Heart left ventricle (tissue), 16 donors: ENCODE measurements around the gene NECTIN4. TPM values are rescaled to one million over a fixed set of nuclear protein-coding genes. Genes with fewer than 3 reads are reported as not detected.

ENCODE experiments used
- ATAC-seq, 4 donors: fragments of 200-7000 bp; cut with Tn5 transposase; one replicate each; pipeline ENCODE4 v1.9.1; 2020 to 2022; ENCODE audit warnings: moderate library complexity in 4 of 4, mild to moderate bottlenecking in 3 of 4, moderate number of reproducible peaks in 1 of 4
- DNase-seq, 5 donors: peaks; one replicate each; pipeline ENCODE4 v3.0.0-alpha.2; 2020
- H3K27ac ChIP-seq, 12 donors: fragments of 200-600 bp; sonication (generic) in 4 of 12; one replicate each; pipeline versions ENCODE4 v1.5.0 to v1.8.0; 2016 to 2022; ENCODE audit warnings: mild to moderate bottlenecking in 2 of 12
- H3K27me3 ChIP-seq, 9 donors: fragments of 200-600 bp; sonication (generic) in 2 of 9; one replicate each; pipeline versions ENCODE4 v1.5.1 to v1.8.0; 2016 to 2022; ENCODE audit warnings: mild to moderate bottlenecking in 3 of 9
- H3K36me3 ChIP-seq, 9 donors: fragments of 200-600 bp; sonication (generic) in 2 of 9; one replicate each; pipeline versions ENCODE4 v1.5.0 to v1.8.0; 2018 to 2022; ENCODE audit warnings: mild to moderate bottlenecking in 2 of 9
- H3K4me1 ChIP-seq, 12 donors: fragments of 200-600 bp; sonication (generic) in 4 of 12; one replicate each; pipeline versions ENCODE4 v1.5.0 to v1.8.0; 2016 to 2022; ENCODE audit warnings: mild to moderate bottlenecking in 3 of 12
- H3K4me3 ChIP-seq, 12 donors: fragments of 200-600 bp; sonication (generic) in 4 of 12; one replicate each; pipeline versions ENCODE4 v1.5.0 to v1.8.0; 2017 to 2022; ENCODE audit warnings: mild to moderate bottlenecking in 9 of 12, moderate library complexity in 4 of 12
- H3K9me3 ChIP-seq, 12 donors: fragments of 200-600 bp; sonication (generic) in 4 of 12; one replicate each; pipeline versions ENCODE4 v1.5.0 to v1.8.0; 2016 to 2022; ENCODE audit warnings: mild to moderate bottlenecking in 1 of 12
- POLR2A ChIP-seq, 2 donors: fragments of 450-650 bp; IDR thresholded peaks; one replicate each; pipeline ENCODE4 v1.6.1; 2017; ENCODE audit warnings: antibody characterized with exemption in 2 of 2, mild to moderate bottlenecking in 2 of 2, moderate library complexity in 2 of 2
- WGBS, 4 donors: extraction: QIAGEN DNeasy Blood & Tissue Kit in 2 of 4; methylation state at CpG; one replicate each; pipeline versions ENCODE4 v1.1.5 to v1.1.7; 2013 to 2018; 5-methylcytosine and 5-hydroxymethylcytosine counted together
- intact Hi-C, 10 donors: fragments of 100-400 bp; cut with DNase I; formaldehyde crosslinking; loops; one replicate each; pipeline versions ENCODE4 v1.11.1 to v1.14.2; 2022
- polyA plus RNA-seq, 2 donors: library from polyadenylated mRNA; stranded (reverse); fragments of 200-250 nt; gene quantifications; one replicate each; pipeline ENCODE4 v1.2.3, GENCODE V29; 2013
- total RNA-seq, 9 donors: library from RNA; depleted of rRNA in 2 of 9; stranded (reverse); fragments of >200 nt in 2 of 9; fragmentation: NEBNext Ultra II Directional in 3 of 9; extraction: Animal tissue kit (Norgen Biotek cat#: 25700) in 3 of 9; gene quantifications; one replicate each; pipeline versions ENCODE4 v1.1.0 to v1.2.4, GENCODE V29; 2016 to 2023
- TF ChIP-seq, protein P1 (sequence below), 12 donors: fragments of 200-600 bp; sonication (generic) in 4 of 12; IDR thresholded peaks; one replicate each; pipeline versions ENCODE4 v1.5.0 to v1.8.0; 2018 to 2022; ENCODE audit warnings: antibody characterized with exemption in 12 of 12, mild to moderate bottlenecking in 5 of 12
- donor health status: ischemic (EF 13 %, LVEDD 7.1; RV severe dilation, severe dysfunction).
- donor health status: healthy with polysubstance abuse.
- donor health status: DM: no; HTN: yes; CAD: no.
- donor health status: DM: no; HTN: no; CAD: no.
- donor health status: ischemic (EF 25% LVEDD 6.9; RV normal size, moderate dysfunction).
- donor health status: ischemic (EF 25% LVEDD 5.7; RV mildly dilated, moderate dysfunction).
- donor health status: healthy.
- donor health status: DM: yes; HTN: yes; CAD: no.
- donor health status: ischemic (EF 35%, LVEDD 5.7; RV mildly dilated, moderate dysfunction).
- donor health status: nonischemic (EF 11% LVEDD 7.7; RV severe dilation, severe dysfunction).
- donor health status: DM: yes; HTN: yes; CAD: no.
- donor health status: PGD.
- donor health status: ischemic (EF 29% LVEDD 5.4; RV normal size, mild dysfunction).
- donor health status: nonischemic (EF 23%, LVEDD 6.1; RV moderate dilation, normal function).

The NECTIN4 gene
- total and polyA plus RNA-seq, 11 donors, result 0.03 to 0.53 (median 0.07) TPM; not detected in 8

DNA sequence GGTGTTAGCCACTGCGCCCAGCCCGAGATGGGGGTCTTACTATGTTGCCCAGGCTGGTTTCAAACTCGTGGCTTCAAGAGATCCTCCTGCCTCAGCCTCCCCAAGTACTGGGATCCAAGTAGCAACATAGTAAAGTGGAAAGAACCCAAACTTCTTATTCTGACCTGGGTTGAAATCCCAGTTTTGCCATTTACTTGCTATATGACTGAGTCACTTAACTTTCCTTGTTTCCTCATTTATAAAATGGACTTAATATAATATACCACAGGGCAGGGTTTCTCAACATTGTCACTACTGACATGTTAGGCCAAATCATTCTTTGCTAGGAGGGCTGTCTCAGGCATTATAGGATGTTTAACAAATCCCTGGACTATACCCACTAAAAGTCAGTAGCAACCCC lies 21.8 kb upstream of the NECTIN4 start:
- WGBS, 4 donors, result 90 to 99% (median 93%) methylated on average over 3 of the region's 3 CpGs
- intact Hi-C loops, result no loop called here
- TF ChIP-seq, protein P1, sequence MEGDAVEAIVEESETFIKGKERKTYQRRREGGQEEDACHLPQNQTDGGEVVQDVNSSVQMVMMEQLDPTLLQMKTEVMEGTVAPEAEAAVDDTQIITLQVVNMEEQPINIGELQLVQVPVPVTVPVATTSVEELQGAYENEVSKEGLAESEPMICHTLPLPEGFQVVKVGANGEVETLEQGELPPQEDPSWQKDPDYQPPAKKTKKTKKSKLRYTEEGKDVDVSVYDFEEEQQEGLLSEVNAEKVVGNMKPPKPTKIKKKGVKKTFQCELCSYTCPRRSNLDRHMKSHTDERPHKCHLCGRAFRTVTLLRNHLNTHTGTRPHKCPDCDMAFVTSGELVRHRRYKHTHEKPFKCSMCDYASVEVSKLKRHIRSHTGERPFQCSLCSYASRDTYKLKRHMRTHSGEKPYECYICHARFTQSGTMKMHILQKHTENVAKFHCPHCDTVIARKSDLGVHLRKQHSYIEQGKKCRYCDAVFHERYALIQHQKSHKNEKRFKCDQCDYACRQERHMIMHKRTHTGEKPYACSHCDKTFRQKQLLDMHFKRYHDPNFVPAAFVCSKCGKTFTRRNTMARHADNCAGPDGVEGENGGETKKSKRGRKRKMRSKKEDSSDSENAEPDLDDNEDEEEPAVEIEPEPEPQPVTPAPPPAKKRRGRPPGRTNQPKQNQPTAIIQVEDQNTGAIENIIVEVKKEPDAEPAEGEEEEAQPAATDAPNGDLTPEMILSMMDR (IDR thresholded peaks at IDR 0.05), result no peak
- no peak for TF ChIP-seq POLR2A (IDR thresholded peaks at IDR 0.05)
- no peak overlapping the region for H3K4me3 ChIP-seq
- no peak for ATAC-seq
- H3K27ac ChIP-seq, result no peak overlapping the region
- H3K4me1 ChIP-seq, result peaks cover 0 to 49% (median 25%) of the 10 kb centered on the region in 12 donors
- H3K36me3 ChIP-seq, result peaks cover 0 to 32% (median 9%) of the 10 kb centered on the region in 9 donors
- no peaks in the 10 kb centered on the region for H3K27me3 ChIP-seq
- H3K9me3 ChIP-seq, result no peaks in the 10 kb centered on the region
- no peak for DNase-seq

DNA sequence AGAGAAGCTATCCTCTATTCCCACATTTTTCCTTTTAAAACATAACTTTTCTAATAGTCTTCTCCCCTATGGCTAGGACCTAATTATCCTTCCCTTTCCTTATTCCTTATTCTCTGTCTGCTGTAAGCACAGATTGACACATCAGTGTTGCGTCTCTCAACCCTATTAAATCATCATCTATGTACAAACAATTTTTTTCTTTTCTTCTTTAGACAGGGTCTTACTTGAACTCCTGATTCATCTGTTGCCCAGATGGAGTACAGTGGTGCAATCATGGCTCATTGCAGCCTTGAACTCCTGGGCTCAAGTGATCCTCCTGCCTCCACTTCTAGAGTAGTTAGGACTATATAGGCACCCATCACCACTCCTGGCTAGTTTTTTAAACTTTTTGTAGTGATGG lies 17.1 kb upstream of the NECTIN4 start:
- ATAC-seq, result no peak
- WGBS, 4 donors, result 96 to 100% (median 97%) methylated on average over 1 of the region's 1 CpG
- no peaks in the 10 kb centered on the region for H3K9me3 ChIP-seq
- H3K36me3 ChIP-seq, result peaks cover 0 to 36% (median 20%) of the 10 kb centered on the region in 9 donors
- H3K27ac ChIP-seq, result no peak overlapping the region
- intact Hi-C loops, result no loop called here
- no peak overlapping the region for H3K4me3 ChIP-seq
- peaks cover 0 to 5% (median 0%) of the 10 kb centered on the region in 12 donors for H3K4me1 ChIP-seq
- H3K27me3 ChIP-seq, result no peaks in the 10 kb centered on the region
- DNase-seq, result no peak
- TF ChIP-seq, protein P1 (IDR thresholded peaks at IDR 0.05), result no peak
- no peak for TF ChIP-seq POLR2A (IDR thresholded peaks at IDR 0.05)

DNA sequence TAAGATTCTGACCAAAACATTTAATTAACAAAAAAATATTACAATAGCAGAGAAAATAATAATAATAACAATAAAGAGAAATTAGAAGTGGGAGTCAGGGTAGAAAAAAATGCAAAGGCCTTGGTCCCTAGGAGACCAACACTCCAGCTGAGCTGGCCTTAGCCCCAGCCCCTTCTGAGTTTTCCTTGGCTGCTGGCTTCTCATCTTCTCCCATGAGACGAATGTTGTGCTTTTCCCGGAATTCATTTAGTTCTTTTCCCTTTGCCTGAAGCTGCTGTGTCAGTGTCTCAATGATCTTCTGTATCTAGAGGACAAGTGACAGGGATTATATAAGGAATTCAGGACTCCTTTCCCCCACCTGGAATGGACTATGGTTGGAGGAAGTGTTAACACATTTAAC lies 11.2 kb upstream of the NECTIN4 start:
- intact Hi-C loops, result no loop called here
- 51 to 62% (median 54%) methylated on average over 2 of the region's 2 CpGs for WGBS, 4 donors
- H3K27me3 ChIP-seq, result no peaks in the 10 kb centered on the region
- peak in 1 of 5 donors; percentile 51 for DNase-seq
- TF ChIP-seq POLR2A (IDR thresholded peaks at IDR 0.05), result no peak
- TF ChIP-seq, protein P1 (IDR thresholded peaks at IDR 0.05), result no peak
- peaks cover 2 to 33% (median 17%) of the 10 kb centered on the region in 12 donors for H3K4me1 ChIP-seq
- no peak overlapping the region for H3K4me3 ChIP-seq
- peak overlapping the region in 1 of 12 donors; percentile 20 for H3K27ac ChIP-seq
- no peak for ATAC-seq
- no peaks in the 10 kb centered on the region for H3K9me3 ChIP-seq
- peaks cover 0 to 41% (median 24%) of the 10 kb centered on the region in 9 donors for H3K36me3 ChIP-seq

DNA sequence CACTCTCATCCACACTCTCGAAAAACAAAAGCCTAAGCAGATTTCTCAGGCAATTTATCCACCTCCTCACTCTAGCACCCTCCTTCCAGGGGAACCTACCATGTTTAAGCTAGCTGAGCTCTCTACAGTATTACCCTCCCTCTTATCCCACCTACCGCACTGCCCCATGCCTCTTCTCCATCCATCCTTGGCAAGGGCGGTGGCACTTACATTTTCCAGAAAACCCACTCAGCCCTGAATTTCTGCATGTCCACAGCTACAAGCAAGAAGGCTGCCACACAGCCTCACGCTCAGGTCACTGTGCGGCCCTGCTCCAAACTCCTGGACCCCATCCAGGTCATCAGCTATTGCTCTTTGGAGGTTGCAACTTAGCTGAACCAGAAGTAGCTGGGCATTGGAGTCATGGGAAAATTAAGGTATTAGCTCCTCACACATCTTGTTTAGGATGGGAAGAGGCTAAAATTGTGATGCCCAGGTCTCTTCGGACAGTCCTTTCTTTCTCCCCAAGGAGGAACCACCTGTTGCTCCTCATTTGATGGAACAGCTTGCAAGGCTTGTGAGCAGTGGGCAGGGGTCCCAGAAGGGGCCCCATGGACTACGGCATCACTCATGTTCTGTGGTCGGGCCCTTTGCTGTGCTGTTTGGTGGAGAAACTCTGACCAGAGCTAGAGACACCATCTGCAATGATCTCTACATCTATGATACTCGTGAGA lies 9.9 kb upstream of the NECTIN4 start:
- DNase-seq (no peak), ATAC-seq (no peak)
- 79 to 83% (median 82%) methylated on average over 9 of the region's 9 CpGs for WGBS, 4 donors
- no peak for TF ChIP-seq POLR2A (IDR thresholded peaks at IDR 0.05)
- TF ChIP-seq, protein P1 (IDR thresholded peaks at IDR 0.05), result no peak
- Histone ChIP-seq H3K36me3 (peaks cover 0 to 41% (median 24%) of the 10 kb centered on the region in 9 donors), H3K9me3 (no peaks in the 10 kb centered on the region), H3K4me3 (peak overlapping the region in 8 of 12 donors; percentile 60 to 81 (median 72)), H3K27me3 (no peaks in the 10 kb centered on the region), H3K4me1 (peaks cover 2 to 35% (median 17%) of the 10 kb centered on the region in 12 donors), H3K27ac (peak overlapping the region in 1 of 12 donors; percentile 79)
- intact Hi-C loops, result loop anchor here in 8 of 10 donors (1.0 to 10.0 kb wide), 10 partner anchors 33 to 374 kb away; partner anchors contain the start of genes USF1 (in 2 of the 8) and DEDD (in 1 of the 8)
